HG02678 (cell line): ENCODE data around the gene NELFB.

Experiments
- ATAC-seq: cut with Tn5 transposase; IDR thresholded peaks from one replicate; pipeline ENCODE4 v1.9.1; 2021; ENCODE audit warnings: mild to moderate bottlenecking, moderate library complexity; ENCODE audit not compliant: unreplicated experiment

Gene NELFB

DNA sequence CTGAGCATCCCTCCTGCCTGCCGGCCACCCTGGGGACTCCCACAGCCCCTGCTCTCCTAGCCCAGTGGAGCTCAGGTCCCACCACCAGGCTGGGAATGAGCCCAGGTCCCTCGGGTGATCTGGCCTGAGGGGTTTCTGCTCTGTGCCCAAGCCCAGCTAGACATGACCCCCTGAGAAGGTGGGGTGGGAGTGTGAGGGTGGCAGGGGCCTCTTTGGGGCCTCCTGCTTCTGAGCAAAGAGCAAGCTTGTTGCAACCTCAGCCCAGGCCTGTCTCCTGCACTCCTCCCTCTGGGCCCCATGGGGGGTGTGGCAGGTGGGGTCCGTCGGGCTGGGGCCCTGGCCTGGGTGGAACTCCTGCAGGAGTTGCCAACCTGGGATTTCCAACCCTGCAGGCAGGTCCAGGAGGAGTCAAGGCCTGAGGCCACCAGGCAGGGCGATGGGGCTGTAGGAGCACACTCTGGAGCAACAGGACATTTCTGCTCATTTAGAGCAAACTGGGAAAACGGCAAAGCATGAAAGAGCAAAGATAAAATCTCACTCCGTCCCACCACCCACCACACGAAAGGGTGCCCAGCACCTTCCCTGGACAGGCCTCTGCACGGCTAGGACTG, 58.3 kb downstream of the NELFB start:
- no peak for ATAC-seq

DNA sequence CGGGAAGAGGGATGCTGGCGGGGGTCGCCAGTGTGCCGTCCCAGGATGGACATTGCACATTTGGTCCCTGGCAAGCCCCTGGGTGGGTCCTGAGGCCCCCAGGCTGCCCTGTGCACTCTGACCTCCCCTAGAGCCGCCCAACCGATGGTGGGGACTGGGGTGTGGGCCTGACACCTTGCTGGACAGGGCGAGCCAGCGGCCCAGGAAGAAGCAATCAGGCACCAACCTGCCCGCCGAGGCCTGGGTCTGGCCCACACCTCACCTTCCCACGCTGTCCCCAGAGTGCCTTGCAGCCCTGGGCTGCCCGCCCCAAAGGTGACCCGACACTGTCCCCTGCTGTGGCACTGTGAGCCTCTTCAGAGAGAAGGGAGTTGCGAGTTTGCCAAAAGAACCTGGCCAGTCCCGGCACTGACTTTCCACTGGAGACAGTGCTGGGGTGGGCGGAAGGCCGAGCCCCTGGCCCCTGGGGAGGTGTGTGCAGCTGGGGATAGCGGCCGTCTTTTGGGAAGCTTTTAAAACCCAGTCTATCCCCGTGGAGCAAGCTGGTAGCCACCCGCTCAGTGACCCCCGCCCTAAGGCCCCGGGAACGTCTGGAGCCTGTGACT, 58.9 kb downstream of the NELFB start:
- no peak for ATAC-seq

DNA sequence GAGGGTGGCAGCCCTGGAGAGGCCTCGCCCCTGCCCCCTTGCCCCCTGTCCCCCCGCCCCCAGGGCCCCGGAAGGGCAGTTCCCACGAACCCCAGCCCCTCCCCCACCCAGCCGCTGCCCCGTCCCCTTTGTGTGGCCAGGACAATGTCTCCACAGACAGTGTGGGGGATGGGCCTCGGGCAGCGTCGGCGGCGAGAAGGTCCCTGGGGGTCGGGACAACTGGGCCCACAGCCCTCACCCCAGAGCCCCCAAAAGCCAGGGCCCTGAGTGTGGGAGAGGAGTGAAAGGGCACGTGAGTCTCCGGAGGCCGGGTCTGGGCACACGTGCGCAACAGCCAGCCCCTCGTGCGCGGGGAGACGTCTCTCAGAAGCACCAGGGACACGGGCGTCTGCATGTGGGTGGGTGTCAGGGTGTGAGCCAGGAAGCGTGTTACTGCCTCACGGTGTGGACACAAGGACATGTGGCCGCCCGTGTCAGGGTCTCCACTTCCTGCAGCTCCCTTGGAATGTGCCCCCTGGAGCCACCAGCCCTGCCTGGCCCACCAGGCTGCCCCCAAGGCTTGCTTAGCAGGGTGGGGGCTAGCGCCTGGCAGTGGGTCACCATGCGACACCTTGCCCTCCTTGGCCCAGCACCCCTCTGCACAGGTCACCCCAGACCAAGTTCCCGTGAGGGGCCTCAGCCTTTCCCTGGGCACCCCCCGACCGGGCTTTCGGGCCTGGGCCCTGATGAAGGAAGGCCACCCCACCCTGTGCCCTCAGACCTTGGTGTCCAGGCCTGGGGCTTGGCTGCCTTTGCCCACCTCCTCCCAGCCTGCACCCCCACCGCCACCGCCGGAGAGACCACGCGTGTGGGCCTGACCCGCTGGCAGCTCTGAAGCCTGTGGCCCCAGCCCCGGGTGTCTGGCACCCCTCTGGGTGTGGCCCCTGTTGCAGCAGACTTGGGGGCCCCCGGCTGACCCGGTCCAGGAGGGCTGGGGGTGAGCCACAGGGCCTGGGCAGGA, 59.7 kb downstream of the NELFB start:
- ATAC-seq: no peak

DNA sequence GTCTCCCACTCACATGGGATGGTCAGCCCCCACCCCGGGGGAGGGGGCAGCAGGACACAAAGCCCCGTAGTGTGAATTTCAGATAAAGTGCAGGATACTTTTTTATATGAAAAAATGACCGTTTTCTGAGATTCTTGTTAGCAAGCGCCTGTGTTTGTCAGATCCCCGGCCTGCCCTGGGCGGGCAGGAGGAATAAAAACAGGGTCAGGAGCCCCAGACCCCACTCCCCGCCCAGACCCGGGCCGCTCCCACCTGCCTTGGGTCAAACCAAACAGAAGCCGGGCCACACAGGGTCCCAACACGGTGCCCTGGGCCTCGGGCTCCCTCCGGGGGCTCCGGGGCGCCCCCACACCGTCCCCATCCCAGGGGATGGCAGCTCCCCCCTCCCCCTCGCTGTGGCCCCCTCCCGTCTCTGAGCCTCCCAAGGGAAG, 60.5 kb downstream of the NELFB start:
- ATAC-seq: no peak

DNA sequence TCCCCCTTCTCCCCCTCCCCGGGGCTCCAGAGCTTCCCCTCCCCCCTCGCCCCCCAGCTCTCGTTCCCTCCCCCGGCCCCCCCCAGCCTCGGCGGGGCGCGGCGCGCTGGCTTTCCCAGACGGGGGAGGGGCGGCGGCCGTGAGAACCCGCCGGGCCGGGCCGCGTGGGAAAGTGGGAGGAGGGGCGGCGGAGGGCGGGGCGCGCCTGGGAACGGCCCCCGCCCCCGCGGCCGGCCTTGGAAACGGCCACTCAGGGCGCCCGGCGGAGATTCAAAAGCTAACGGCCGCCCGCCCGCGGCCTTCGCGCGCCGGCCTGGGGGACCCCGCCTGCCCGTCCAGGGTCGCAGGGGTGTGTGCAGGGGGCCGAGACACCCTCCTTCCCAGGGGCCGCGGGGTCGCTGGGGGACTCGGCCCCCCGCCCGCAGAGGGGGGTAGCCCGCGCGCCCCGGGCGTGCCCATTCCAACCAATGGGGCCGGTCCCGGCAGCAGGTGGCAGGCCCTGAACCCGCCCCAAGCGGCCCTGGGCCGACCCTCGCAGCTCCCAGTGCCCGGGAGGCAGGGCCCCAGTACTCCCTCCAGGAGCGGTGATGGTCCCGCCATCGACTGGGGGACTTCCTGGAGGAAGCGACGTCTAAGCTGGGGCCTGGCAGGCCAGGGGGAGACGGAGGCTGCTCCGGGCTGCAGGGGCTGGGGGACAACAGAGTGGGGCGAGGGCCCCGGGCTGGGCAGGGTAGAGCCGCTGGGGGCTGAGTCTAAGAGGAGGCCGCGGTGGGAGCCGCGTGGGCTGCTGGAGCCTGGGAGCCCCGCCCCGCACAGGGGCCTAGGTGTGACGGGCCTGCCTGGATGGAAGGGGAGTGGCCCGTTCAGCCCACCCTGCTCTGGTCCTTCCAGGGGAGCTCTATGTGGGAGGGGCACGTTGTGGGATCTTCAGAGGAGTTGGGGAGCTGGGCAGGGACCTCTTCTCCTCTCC, 61.2 kb downstream of the NELFB start:
- ATAC-seq: no peak

DNA sequence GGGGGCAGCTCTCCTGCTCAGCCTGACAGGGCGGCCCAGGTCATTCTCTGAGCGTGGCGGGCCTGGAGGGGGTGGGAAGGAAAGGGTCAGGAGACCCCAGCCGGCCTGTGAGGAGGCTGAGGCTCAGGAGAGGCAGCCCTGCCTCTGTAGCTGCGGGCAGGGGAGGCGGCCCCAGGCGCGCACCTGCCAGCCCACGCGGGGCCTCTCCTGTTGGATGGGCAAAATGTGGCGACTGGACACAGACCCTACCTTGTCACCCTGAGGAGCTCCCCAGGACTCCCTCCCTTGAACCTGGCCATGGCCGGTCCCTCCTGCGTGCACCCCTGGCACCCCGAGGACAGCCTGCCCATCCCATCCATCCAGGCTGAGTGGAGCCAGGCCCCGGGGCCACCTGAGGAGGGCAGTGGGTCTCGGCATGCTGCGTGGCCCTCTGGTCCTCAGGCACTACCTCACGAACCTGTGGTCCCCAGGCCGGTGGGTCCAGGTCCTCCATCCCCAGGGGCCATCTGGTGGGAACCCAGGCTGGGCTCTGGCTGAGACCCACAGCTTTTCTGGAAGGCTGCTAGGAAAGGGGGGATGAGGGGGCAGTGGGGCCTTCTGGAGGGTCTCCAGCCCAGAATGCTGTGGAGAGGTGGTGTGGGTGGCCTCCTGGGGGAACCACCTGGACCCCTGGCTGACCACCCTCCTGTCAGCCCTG, 62.0 kb downstream of the NELFB start:
- no peak for ATAC-seq

DNA sequence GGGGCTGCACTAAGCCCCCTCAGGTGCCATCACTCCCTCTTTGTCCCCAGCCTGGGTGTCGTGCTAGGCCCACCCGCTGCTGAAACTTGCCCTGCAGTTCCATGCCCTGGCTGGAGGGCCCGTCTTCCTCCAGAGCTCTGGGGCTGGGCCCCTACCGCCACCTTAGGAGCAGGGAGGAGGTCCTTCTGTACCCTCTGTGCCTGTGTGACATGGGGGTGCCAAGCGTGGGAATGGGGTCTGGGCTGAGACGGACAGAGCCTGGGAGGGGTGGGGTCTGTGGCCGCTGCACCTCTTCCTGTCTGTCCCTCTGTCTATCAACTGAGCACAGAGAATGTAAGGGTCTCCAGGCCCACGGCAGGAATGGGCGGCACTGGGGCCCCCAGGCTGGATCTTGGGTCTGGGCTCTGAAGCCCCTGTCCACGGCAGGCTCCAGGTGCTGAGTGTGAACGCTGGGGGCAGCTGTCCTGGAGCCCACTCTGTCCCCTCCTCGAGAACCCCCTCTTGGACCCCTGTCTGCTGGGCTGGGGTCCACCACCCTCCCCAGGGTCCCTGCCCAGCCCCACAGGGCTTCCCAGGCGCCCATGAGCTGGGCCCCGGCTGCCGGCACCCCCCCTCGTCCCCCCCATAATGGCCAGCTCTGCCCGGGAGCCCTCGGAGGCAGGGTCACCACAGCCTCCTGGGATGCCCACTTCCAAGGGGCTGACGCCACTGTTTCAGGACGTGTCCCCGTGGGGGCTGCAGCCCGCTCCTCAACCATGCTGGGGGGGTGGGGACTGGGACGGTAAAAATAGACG, 62.8 kb downstream of the NELFB start:
- ATAC-seq: no peak

DNA sequence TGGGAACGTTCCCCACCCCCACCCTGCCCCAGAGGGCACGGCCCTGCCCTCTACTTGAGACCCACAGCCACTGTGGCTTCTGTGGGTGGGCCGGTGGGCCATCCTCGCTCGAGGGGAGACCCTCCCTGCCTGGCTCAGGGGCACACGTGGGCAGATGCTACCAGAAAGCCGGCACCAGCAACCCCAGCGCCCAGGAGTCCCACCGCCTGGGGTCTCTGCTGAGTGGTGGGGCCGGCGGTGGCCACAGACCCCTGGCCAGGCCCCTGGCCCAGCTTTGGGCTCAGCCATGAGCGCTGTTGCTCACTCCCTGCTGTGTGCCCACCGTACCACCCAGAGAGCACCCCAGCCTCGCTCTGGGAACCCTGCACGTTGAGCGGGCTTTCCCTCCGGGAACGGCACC, 63.5 kb downstream of the NELFB start:
- ATAC-seq: no peak

DNA sequence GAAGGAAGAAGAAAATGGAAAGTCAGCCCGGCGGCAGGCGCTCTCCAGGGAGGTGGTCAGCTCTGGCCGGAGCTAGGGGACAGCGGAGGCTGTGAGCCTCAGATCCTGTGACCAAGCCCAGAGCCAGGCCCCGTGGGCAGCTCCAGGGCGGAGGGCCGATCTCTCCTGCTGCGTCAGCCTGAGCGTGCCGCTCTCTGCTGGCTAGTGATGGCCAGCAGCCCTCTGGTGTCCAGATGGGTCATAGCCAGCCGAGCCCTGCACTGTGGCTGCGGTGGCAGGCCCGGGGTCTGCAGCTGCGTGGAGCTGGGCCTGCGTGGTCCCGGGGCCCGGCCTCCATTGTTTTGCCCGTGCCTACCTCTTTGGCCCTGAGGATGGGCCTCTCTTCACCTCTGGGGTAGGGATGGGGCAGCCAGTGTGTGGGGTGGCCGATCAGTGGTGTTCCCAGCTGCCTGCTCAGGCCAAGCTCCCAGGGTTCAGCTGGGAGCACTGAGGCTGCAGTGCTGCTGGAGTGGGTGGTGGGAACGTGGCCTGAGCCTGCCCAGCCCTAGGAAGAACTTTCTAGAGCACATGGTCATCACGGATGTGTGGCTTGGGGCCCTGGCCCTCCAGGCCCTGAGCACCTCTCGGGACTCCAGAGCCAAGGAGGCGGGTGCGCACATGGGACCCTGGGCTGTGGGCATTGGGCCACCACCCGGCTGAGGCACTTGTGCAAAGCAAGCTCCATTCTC, 64.0 kb downstream of the NELFB start:
- no peak for ATAC-seq

DNA sequence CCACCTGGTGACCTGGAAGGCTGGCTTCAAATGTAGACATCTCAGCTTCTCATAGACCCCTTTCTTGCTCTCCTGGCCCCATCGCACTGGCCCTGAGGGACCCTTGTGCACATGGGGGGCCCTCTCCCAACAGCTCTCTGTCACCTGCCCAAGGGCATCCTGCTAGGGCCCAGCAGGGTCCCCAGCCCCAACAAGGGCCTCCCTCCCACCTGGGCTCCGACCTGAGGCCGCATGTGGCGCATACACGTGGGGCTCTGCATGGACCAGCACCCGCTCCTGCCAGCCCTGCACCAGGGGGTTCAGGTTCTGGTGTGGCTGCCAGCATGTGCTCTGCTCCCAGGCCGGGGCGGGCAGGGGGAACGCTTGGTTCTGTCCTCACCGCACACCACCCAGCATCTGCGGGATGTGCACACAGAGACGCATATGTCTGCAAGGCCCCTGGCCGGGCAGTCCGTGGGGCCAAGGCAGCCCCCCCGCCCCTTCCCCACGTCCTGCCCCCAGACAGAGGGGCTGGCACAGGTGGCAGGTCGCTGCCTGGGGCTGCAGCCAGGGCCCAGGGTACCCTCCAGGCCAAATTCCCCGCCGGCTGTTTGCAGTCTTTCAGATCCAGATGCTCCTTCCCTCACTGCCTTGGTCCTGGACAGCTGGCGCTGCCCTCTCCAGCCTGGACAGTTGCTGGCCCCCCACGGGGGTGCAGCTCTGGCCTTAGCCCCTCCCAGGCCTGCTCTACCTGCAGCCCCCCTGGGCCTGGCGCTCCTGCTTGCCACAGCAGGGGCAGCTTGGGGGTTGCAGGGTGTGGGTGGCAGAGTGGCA, 64.8 kb downstream of the NELFB start:
- ATAC-seq: no peak

DNA sequence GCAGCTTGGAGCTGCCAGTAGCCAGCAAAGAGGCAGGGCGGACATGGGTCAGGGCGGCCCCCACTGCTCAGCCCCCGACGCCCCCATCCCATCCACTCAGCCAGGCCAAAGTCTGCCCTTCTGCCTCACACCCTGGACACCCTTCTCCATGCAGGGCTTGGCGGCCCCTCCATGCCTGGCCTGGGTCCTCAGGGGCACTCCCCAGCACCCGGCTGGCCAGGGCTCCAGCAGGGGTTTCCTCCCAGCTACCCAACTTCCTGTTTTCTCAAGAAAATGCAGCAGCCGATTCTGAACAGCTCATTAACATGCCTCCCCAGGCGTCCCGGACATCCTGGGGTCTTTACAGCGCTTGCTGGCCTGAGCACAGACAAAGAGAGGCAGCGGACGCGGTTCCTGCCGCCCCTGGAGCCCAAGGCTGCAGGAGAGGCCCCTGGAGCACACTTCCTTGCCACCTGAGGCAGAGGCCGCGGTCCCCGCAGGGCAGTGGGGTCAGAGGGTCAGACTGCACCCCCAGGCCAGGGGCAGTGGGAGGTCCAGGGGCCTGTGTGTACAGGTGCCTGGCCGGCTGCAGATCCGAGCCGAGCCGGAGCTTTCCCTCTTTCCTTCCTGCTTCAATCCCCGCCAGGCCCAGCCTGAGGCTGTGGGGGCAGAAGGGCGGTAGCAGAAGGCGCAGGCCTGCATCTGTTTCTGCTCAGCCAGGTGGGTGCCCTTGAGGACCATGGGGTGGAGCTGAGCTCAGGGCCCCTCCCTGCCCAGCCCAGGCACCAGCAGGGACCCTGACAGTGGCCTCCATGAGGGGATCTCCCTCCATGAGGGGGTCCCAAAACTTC, 65.6 kb downstream of the NELFB start:
- no peak for ATAC-seq

DNA sequence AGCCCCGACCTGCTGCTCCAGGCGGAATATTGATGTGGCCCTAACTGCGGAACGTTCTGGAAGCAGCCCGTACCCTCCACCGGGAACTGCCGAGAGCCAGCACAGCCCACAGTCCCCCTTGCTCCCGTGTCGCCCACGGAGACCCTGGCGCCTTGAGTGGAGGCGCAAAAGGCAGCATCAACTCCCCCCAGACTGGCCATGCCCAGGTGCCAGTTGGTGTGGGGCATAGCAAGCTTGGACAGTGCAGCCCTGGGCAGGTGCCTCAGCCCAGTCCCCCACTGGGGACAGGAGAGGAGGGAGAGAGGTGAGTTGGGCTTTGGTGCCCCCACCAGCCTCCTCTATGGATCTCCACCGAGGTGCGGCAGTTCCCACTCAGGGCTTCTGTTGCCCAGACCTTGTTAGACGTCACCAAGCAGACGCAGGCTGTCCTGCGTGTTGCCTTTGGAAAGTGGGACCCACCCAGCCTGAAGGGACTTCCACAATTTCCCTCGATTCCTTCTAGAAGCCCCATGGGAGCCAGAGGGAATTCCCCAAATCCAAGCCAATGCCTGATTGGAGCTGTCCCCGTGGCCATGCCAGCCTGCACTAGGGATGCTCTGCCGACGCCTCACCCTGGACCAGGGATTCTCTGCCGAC, 66.7 kb downstream of the NELFB start:
- ATAC-seq: no peak
